ENCODE data around the gene ZNF30. TPM values are rescaled to one million over a fixed set of nuclear protein-coding genes. Genes with fewer than 3 reads are reported as not detected.
"Not testable (repeated sequence)": the region's sequence is repeated elsewhere in the genome, so short reads cannot be mapped to it uniquely, and the experiment has no call there.

ZNF30 gene
- total RNA-seq, 1 donor from 2014 or later: 11.8 TPM

DNA sequence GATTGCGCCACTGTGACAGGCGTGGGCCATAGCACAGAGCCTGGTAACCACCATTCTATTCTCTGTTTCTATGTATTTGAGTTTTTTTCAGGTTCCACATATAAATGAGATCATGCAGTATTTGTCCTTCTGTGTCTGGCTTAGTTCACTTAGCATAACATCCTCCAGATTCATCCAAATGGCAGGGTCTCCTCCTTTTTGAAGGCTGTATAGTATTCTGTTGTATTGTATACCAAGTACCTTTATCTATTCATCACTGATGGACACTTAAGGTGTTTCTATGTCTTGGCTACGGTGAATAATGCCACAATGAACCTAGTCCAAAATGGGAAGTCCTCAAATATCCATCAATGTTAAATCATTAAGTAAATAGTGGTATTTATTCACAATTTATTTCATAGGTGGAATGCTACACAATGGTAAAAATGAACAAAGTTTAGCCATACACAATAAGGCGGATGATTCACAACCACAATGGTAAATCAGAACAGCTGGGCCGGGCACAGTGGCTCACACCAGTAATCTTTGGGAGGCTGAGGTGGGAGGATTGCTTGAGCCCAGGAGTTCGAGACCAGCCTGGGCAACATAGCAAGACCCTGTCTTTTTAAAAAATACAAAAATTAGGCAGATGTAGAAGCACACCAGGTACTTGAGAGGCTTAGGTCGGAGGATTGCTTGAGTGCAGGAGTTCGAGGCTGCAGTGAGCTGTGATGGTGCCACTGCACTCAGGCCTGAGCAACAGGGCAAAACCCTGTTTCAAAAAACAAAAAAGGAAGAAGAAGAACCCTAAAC is 65.0 kb downstream of the ZNF30 start:
- H3K4me1 ChIP-seq: peaks cover 5 to 9% of the 10 kb centered on the region in 2 donors
- H3K27ac ChIP-seq: no peak overlapping the region
- no peaks in the 10 kb centered on the region for H3K27me3 ChIP-seq
- TF ChIP-seq CTCF (IDR thresholded peaks at IDR 0.05): no peak
- H3K9me3 ChIP-seq: no peaks in the 10 kb centered on the region
- no peak for DNase-seq (ENCODE audit: low spot score in 2 of 2)
- H3K36me3 ChIP-seq: no peaks in the 10 kb centered on the region
- no peak overlapping the region for H3K4me3 ChIP-seq
- intact Hi-C loops (cut with DNase I): no loop called here

- intact Hi-C loops (cut with DNase I); H3K36me3 ChIP-seq; H3K4me1 ChIP-seq; H3K27me3 ChIP-seq; H3K9me3 ChIP-seq; H3K27ac ChIP-seq; H3K4me3 ChIP-seq; DNase-seq (ENCODE audit: low spot score in 2 of 2): not testable (repeated sequence)
Observed at GRCh38 chr19:34992582-34992981, 65.9 kb downstream of the ZNF30 start.

- intact Hi-C loops (cut with DNase I): no loop called here
- Histone ChIP-seq H3K27ac (peak overlapping the region; percentile 63 to 72), H3K4me1 (peaks cover 5 to 15% of the 10 kb centered on the region in 2 donors), H3K36me3 (no peaks in the 10 kb centered on the region), H3K4me3 (no peak overlapping the region), H3K9me3 (no peaks in the 10 kb centered on the region), H3K27me3 (no peaks in the 10 kb centered on the region)
- TF ChIP-seq CTCF (IDR thresholded peaks at IDR 0.05): no peak
- no peak for DNase-seq (ENCODE audit: low spot score in 2 of 2)
Observed at GRCh38 chr19:34994286-34994642, 67.6 kb downstream of the ZNF30 start.

Other genes starting within 250 kb of the ZNF30 start
- not detected for gene SCGB2B2, start 249.7 kb upstream of the ZNF30 start, total RNA-seq
- 42.0 TPM for gene ZNF302, start 249.2 kb upstream of the ZNF30 start, total RNA-seq
- 1.9 TPM for gene ZNF181, start 192.7 kb upstream of the ZNF30 start, total RNA-seq
- 2.2 TPM for gene ZNF599, start 153.7 kb upstream of the ZNF30 start, total RNA-seq
- gene ZNF792, start 37.3 kb downstream of the ZNF30 start, total RNA-seq: 10.4 TPM
- gene GRAMD1A, start 73.4 kb downstream of the ZNF30 start, total RNA-seq: 103 TPM
- gene SCN1B, start 103.6 kb downstream of the ZNF30 start, total RNA-seq: 20.8 TPM
- gene HPN, start 114.8 kb downstream of the ZNF30 start, total RNA-seq: 0.85 TPM
- not detected for gene FXYD3, start 188.9 kb downstream of the ZNF30 start, total RNA-seq
- 59.3 TPM for gene LGI4, start 208.2 kb downstream of the ZNF30 start, total RNA-seq
- gene FXYD1, start 211.9 kb downstream of the ZNF30 start, total RNA-seq: 34.8 TPM
- gene FXYD7, start 216.4 kb downstream of the ZNF30 start, total RNA-seq: not detected
- gene FXYD5, start 227.8 kb downstream of the ZNF30 start, total RNA-seq: 138 TPM

Measured in ascending aorta (tissue), 2 donors.